Thoracic aorta (tissue), 2 donors: ENCODE data around the gene AFAP1L1. TPM values are rescaled to one million over a fixed set of nuclear protein-coding genes. Genes with fewer than 3 reads are reported as not detected.

Experiments
- ATAC-seq: fragments of 150-250 bp; one replicate; pipeline ENCODE4 v1.8.0; 2017; ENCODE audit warnings: low read depth; ENCODE audit not compliant: insufficient number of reproducible peaks, low FRiP score
- DNase-seq: peaks from one replicate; pipeline ENCODE4 v3.0.0-alpha.2; 2020; ENCODE audit warnings: low spot score
- H3K27ac ChIP-seq, 2 donors: fragments of 200-600 bp; sonication (generic); 1 replicate in 1 of 2; 2 replicates in 1 of 2; pipeline ENCODE4 v1.5.1; 2016; ENCODE audit warnings: mild to moderate bottlenecking in 2 of 2, moderate library complexity in 2 of 2
- H3K27me3 ChIP-seq: fragments of 200-600 bp; sonication (generic); replicated peaks from 2 replicates; pipeline ENCODE4 v1.6.0; 2016; ENCODE audit warnings: mild to moderate bottlenecking; ENCODE audit not compliant: insufficient read depth
- H3K36me3 ChIP-seq: fragments of 200-600 bp; sonication (generic); one replicate; pipeline ENCODE4 v1.5.1; 2016
- H3K4me1 ChIP-seq, 2 donors: fragments of 200-600 bp; sonication (generic); 1 replicate in 1 of 2; 2 replicates in 1 of 2; pipeline versions ENCODE4 v1.5.1 to v1.6.0; 2016; ENCODE audit warnings: low read depth in 2 of 2, mild to moderate bottlenecking in 1 of 2; ENCODE audit not compliant: control insufficient read depth in 1 of 2
- H3K4me3 ChIP-seq: fragments of 200-600 bp; sonication (generic); 2 replicates; pipeline ENCODE4 v1.5.1; 2016; ENCODE audit warnings: mild to moderate bottlenecking
- H3K9me3 ChIP-seq: fragments of 200-600 bp; sonication (generic); 2 replicates; pipeline ENCODE4 v1.5.1; 2016
- total RNA-seq, 2 donors: library from RNA; depleted of rRNA; stranded (reverse); fragments of >200 nt; gene quantifications; one replicate each; pipeline versions ENCODE4 v1.1.0 to v1.2.3, GENCODE V29; 2016
- TF ChIP-seq, protein P1 (sequence below): fragments of 200-600 bp; sonication (generic); IDR thresholded peaks from one replicate; pipeline ENCODE4 v1.5.1; 2019; ENCODE audit warnings: antibody characterized with exemption

The AFAP1L1 gene
- total RNA-seq, 2 donors from 2014 or later = 6.8 to 10.4 TPM

- TF ChIP-seq, protein P1, sequence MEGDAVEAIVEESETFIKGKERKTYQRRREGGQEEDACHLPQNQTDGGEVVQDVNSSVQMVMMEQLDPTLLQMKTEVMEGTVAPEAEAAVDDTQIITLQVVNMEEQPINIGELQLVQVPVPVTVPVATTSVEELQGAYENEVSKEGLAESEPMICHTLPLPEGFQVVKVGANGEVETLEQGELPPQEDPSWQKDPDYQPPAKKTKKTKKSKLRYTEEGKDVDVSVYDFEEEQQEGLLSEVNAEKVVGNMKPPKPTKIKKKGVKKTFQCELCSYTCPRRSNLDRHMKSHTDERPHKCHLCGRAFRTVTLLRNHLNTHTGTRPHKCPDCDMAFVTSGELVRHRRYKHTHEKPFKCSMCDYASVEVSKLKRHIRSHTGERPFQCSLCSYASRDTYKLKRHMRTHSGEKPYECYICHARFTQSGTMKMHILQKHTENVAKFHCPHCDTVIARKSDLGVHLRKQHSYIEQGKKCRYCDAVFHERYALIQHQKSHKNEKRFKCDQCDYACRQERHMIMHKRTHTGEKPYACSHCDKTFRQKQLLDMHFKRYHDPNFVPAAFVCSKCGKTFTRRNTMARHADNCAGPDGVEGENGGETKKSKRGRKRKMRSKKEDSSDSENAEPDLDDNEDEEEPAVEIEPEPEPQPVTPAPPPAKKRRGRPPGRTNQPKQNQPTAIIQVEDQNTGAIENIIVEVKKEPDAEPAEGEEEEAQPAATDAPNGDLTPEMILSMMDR = no peak
- DNase-seq (no peak), ATAC-seq (no peak)
- no peaks in the 10 kb centered on the region for H3K9me3 ChIP-seq
- no peak overlapping the region for H3K27ac ChIP-seq
- H3K4me1 ChIP-seq = no peaks in the 10 kb centered on the region
- H3K4me3 ChIP-seq = no peak overlapping the region
- no peaks in the 10 kb centered on the region for H3K27me3 ChIP-seq
- no peaks in the 10 kb centered on the region for H3K36me3 ChIP-seq
These were observed 49.2 kb downstream of the AFAP1L1 start for GRCh38 chr5:149320791-149321330.

DNA sequence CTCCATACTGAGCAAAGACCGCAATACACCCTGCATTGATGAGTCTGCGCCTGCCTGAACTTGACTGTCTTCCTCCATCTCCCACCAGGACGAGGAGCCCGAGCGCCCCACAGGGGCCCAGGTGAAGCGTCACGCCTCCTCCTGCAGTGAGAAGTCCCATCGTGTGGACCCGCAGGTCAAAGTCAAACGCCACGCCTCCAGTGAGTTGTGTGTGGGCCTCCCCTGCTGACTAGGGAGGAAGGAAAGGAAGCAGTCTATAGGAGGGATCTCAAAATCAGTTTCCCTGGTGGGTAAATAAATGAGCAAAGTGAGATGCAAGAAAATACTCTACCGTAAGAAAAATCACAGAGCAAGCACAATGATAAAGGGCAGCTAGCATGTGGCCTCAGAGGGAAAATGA is 50.9 kb downstream of the AFAP1L1 start:
- Histone ChIP-seq H3K36me3 (no peaks in the 10 kb centered on the region), H3K27ac (no peak overlapping the region), H3K9me3 (no peaks in the 10 kb centered on the region), H3K27me3 (no peaks in the 10 kb centered on the region), H3K4me3 (no peak overlapping the region), H3K4me1 (no peaks in the 10 kb centered on the region)
- ATAC-seq = no peak
- no peak for DNase-seq
- TF ChIP-seq, protein P1 = no peak

GRCh38 chr5:149323210-149323609 is 51.6 kb downstream of the AFAP1L1 start:
- TF ChIP-seq, protein P1 = no peak
- ATAC-seq (no peak), DNase-seq (no peak)
- Histone ChIP-seq H3K36me3 (no peaks in the 10 kb centered on the region), H3K27me3 (no peaks in the 10 kb centered on the region), H3K4me3 (no peak overlapping the region), H3K27ac (no peak overlapping the region), H3K4me1 (no peaks in the 10 kb centered on the region), H3K9me3 (no peaks in the 10 kb centered on the region)

DNA sequence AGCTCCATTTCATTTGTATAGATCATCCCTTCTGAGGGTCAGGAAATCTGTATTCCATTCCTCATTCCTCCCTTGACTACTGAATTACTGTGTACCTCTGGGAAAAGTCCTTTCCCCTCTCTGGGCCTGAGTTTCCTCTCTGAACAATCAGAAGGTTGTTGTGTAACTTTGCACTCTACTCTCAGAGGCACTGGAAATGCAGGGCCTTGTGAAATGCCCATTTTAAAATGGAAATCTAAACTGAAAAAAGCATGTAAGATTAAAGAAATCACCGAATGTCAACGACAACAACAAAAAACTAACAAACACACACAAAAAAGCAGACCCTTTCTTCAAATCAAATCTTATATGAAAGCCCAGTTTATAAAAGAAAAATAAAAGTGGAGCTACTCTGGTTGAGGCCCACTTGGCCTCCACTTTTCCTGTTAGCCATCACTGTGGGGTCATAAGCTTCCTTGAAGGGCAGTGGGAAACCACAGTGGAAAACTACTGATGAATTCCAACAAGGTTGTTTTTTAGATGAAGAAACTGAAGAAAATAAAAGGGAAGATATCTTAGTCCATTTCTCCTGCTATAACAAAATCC is 52.1 kb downstream of the AFAP1L1 start:
- Histone ChIP-seq H3K27ac (no peak overlapping the region), H3K4me3 (no peak overlapping the region), H3K27me3 (no peaks in the 10 kb centered on the region), H3K36me3 (no peaks in the 10 kb centered on the region), H3K9me3 (no peaks in the 10 kb centered on the region), H3K4me1 (no peaks in the 10 kb centered on the region)
- TF ChIP-seq, protein P1 = no peak
- DNase-seq = no peak
- ATAC-seq = no peak

- no peaks in the 10 kb centered on the region for H3K4me1 ChIP-seq
- H3K27ac ChIP-seq = no peak overlapping the region
- no peaks in the 10 kb centered on the region for H3K9me3 ChIP-seq
- no peaks in the 10 kb centered on the region for H3K36me3 ChIP-seq
- DNase-seq (no peak), ATAC-seq (no peak)
- H3K27me3 ChIP-seq = no peaks in the 10 kb centered on the region
- TF ChIP-seq, protein P1 = no peak
- H3K4me3 ChIP-seq = no peak overlapping the region
These were observed 53.0 kb downstream of the AFAP1L1 start for GRCh38 chr5:149324641-149325040.
